SK-N-SH treated with all-trans-retinoic acid at 6 μM for 48 hours (cell line): ENCODE results near the gene RBBP7.

Experiments used
- ATAC-seq: fragments of 200-7000 bp; cut with Tn5 transposase; 3 replicates; pipeline ENCODE4 v1.9.1; 2020; ENCODE audit warnings: mild to moderate bottlenecking, moderate library complexity
- ARNTL ChIP-seq: fragments of 450-650 bp; formaldehyde crosslinking; IDR thresholded peaks from 2 replicates; pipeline ENCODE4 v1.5.0; 2020; ENCODE audit warnings: low read depth, mild to moderate bottlenecking, moderate library complexity, borderline replicate concordance
- CSDC2 ChIP-seq: fragments of 250-450 bp; sonication (Bioruptor Pico); IDR thresholded peaks from 2 replicates; pipeline ENCODE4 v1.5.0; 2020; ENCODE audit warnings: mild to moderate bottlenecking, moderate library complexity
- CSRNP3 ChIP-seq: fragments of 250-450 bp; sonication (Bioruptor Pico); IDR thresholded peaks from 2 replicates; pipeline ENCODE4 v1.5.1; 2021; ENCODE audit warnings: mild to moderate bottlenecking, moderate library complexity
- ESRRG ChIP-seq: fragments of 250-450 bp; sonication (Bioruptor Pico); IDR thresholded peaks from 2 replicates; pipeline ENCODE4 v1.6.1; 2021; ENCODE audit warnings: mild to moderate bottlenecking
- ISL1 ChIP-seq: fragments of 250-450 bp; sonication (Bioruptor Pico); IDR thresholded peaks from 2 replicates; pipeline ENCODE4 v2.1.2; 2022; ENCODE audit warnings: mild to moderate bottlenecking, moderate library complexity
- OSR1 ChIP-seq: fragments of 250-450 bp; sonication (Bioruptor Pico); IDR thresholded peaks from 2 replicates; pipeline ENCODE4 v1.8.0; 2022; ENCODE audit warnings: moderate library complexity, mild to moderate bottlenecking, inconsistent platforms
- PATZ1 ChIP-seq: fragments of 250-450 bp; sonication (Bioruptor Pico); IDR thresholded peaks from 2 replicates; pipeline ENCODE4 v1.8.0; 2020; ENCODE audit warnings: mild to moderate bottlenecking, moderate library complexity, borderline replicate concordance
- POU6F1 ChIP-seq: fragments of 250-450 bp; sonication (Bioruptor Pico); IDR thresholded peaks from 2 replicates; pipeline ENCODE4 v1.8.0; 2021; ENCODE audit warnings: low read depth, mild to moderate bottlenecking, moderate library complexity, borderline replicate concordance
- PPARA ChIP-seq: fragments of 250-450 bp; sonication (Bioruptor Pico); IDR thresholded peaks from 2 replicates; pipeline ENCODE4 v1.5.0; 2020; ENCODE audit warnings: mild to moderate bottlenecking, borderline replicate concordance
- RARB ChIP-seq: fragments of 250-450 bp; sonication (Bioruptor Pico); IDR thresholded peaks from 2 replicates; pipeline ENCODE4 v1.8.0; 2021; ENCODE audit warnings: mild to moderate bottlenecking, moderate library complexity
- SNAI2 ChIP-seq: fragments of 250-450 bp; sonication (Bioruptor Pico); IDR thresholded peaks from 2 replicates; pipeline ENCODE4 v1.5.0; 2020; ENCODE audit warnings: mild to moderate bottlenecking, moderate library complexity
- TCF4 ChIP-seq: fragments of 250-450 bp; sonication (Bioruptor Pico); IDR thresholded peaks from 2 replicates; pipeline ENCODE4 v1.8.0; 2021; ENCODE audit warnings: mild to moderate bottlenecking, moderate library complexity, borderline replicate concordance
- TOX ChIP-seq: fragments of 250-450 bp; sonication (Bioruptor Pico); IDR thresholded peaks from 2 replicates; pipeline ENCODE4 v1.8.0; 2021; ENCODE audit warnings: mild to moderate bottlenecking, moderate library complexity, borderline replicate concordance
- ZC3H10 ChIP-seq: fragments of 250-450 bp; sonication (Bioruptor Pico); IDR thresholded peaks from 2 replicates; pipeline ENCODE4 v1.5.1; 2021; ENCODE audit warnings: mild to moderate bottlenecking, moderate library complexity
- ZFP3 ChIP-seq: fragments of 250-450 bp; sonication (Bioruptor Pico); IDR thresholded peaks from 2 replicates; pipeline ENCODE4 v1.5.0; 2020; ENCODE audit warnings: mild to moderate bottlenecking, moderate library complexity
- ZFP30 ChIP-seq: fragments of 450-650 bp; formaldehyde crosslinking; IDR thresholded peaks from 2 replicates; pipeline ENCODE4 v1.5.0; 2022; ENCODE audit warnings: mild to moderate bottlenecking, moderate library complexity
- ZNF565 ChIP-seq: fragments of 450-650 bp; formaldehyde crosslinking; conservative IDR thresholded peaks from 2 replicates; pipeline ENCODE4 v1.5.0; 2020; ENCODE audit warnings: low read depth, mild to moderate bottlenecking, moderate library complexity
- ZNF70 ChIP-seq: fragments of 450-650 bp; formaldehyde crosslinking; IDR thresholded peaks from 2 replicates; pipeline ENCODE4 v1.5.0; 2020; ENCODE audit warnings: mild to moderate bottlenecking, moderate library complexity
- ZNF8 ChIP-seq: fragments of 450-650 bp; formaldehyde crosslinking; IDR thresholded peaks from 2 replicates; pipeline ENCODE4 v1.5.0; 2020; ENCODE audit warnings: mild to moderate bottlenecking, moderate library complexity

Gene RBBP7

GRCh38 chrX:16839219-16839851 is 30.8 kb downstream of the RBBP7 start:
- TF ChIP-seq ARNTL (CRISPR knock-in tag): no peak
- TF ChIP-seq CSDC2 (CRISPR knock-in tag): no peak
- no peak for TF ChIP-seq CSRNP3 (CRISPR knock-in tag)
- TF ChIP-seq ZNF70 (CRISPR knock-in tag): no peak
- peak; percentile 31 for TF ChIP-seq ISL1 (CRISPR knock-in tag)
- peak; percentile 22 for ATAC-seq

- TF ChIP-seq PATZ1 (CRISPR knock-in tag): 0 out of 2 replicates have a peak, but pooled peaks have one; percentile 36
- TF ChIP-seq ZC3H10 (CRISPR knock-in tag): no peak
- TF ChIP-seq ISL1 (CRISPR knock-in tag): peak; percentile 72
- TF ChIP-seq OSR1 (CRISPR knock-in tag): no peak
- TF ChIP-seq RARB (CRISPR knock-in tag): no peak
- peak; percentile 84 for ATAC-seq
Measured at GRCh38 chrX:16838202-16839066, 31.7 kb downstream of the RBBP7 start.

GRCh38 chrX:16836371-16836770 is 33.8 kb downstream of the RBBP7 start:
- TF ChIP-seq RARB (CRISPR knock-in tag) (no peak), ARNTL (CRISPR knock-in tag) (no peak), ESRRG (CRISPR knock-in tag) (no peak), TOX (CRISPR knock-in tag) (no peak), PPARA (CRISPR knock-in tag) (no peak), ZFP3 (CRISPR knock-in tag) (no peak), ZFP30 (no peak), POU6F1 (no peak), SNAI2 (CRISPR knock-in tag) (no peak), ZNF8 (CRISPR knock-in tag) (no peak), ZNF70 (CRISPR knock-in tag) (no peak), CSDC2 (CRISPR knock-in tag) (no peak), ISL1 (CRISPR knock-in tag) (no peak), CSRNP3 (CRISPR knock-in tag) (no peak), PATZ1 (CRISPR knock-in tag) (no peak), ZNF565 (CRISPR knock-in tag) (no peak), OSR1 (CRISPR knock-in tag) (no peak), TCF4 (CRISPR knock-in tag) (no peak)
- TF ChIP-seq, all 23 proteins: peak for 0
- ATAC-seq: peak; percentile 48
